Left lobe of liver (tissue), 2 donors: ENCODE results near the gene TMEM101. TPM values are rescaled to one million over a fixed set of nuclear protein-coding genes. Genes with fewer than 3 reads are reported as not detected.
"Not testable (repeated sequence)": the region's sequence is repeated elsewhere in the genome, so short reads cannot be mapped to it uniquely, and the experiment has no call there.

ENCODE experiments used
- ATAC-seq: fragments of 200-7000 bp; cut with Tn5 transposase; one replicate; pipeline ENCODE4 v1.9.1; 2020; ENCODE audit warnings: mild to moderate bottlenecking, moderate library complexity
- DNase-seq: peaks from one replicate; pipeline ENCODE4 v3.0.0-alpha.2; 2020; ENCODE audit warnings: low spot score
- total RNA-seq: library from RNA; stranded (reverse); gene quantifications from one replicate; pipeline ENCODE4 v1.2.1, GENCODE V29; 2021
- donor health status: DM: no; HTN: no; CAD: no; lungs with moderate emphysema.
- donor health status: DM: no; HTN: yes; CAD: no.

TMEM101 gene
- total RNA-seq, 1 donor from 2014 or later: 14.4 TPM

DNA sequence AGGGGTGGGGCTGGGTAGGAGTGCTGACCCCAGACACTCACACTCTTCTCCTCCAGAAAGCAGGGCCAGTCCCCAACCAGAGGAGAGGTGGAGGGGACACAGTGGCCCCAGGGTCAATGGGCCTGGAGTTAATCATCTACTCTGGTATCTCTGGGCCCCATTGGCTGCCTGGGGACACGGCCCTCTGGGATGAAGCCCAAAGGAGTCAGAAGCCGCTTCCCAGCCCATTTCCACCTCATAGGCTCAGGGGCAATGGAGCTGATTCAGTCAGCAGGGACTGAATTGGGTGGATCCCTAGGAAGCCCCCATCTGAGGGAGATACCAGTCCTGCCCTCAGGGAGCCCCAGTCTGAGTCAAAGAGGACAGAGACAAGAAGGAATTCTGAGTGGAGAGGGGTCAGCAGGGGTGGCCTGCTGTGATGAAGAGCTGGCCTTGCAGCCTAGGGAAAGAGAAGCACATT, 13.3 kb downstream of the TMEM101 start:
- ATAC-seq: peak; percentile 68
- DNase-seq: peak; percentile 94

GRCh38 chr17:44000871-44001460, 13.8 kb downstream of the TMEM101 start:
- no peak for DNase-seq
- no peak for ATAC-seq

- no peak for DNase-seq
Measured at GRCh38 chr17:44000141-44000860, 14.5 kb downstream of the TMEM101 start.

DNA sequence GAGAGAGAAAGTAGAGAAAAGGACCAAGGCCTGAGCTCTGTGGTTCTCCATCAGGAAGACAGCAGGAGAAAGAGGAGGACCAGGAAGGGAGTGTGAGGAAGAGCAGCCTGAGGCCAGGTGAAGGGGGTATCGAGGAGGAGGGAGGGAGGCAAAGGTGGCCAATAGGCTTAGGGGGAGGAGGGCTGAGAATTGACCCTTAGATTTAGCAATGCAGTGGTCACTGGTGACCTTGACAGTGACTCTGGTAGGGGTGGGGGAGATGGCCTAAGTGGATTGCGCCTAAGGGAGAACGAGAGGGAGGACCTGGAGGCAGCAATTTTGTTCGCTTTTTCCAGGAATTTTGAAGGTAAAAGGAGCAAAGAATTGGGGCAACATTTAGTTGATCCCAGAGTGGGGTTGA, 15.7 kb downstream of the TMEM101 start:
- DNase-seq (no peak), ATAC-seq (no peak)

More at GRCh38 chr17:44000141-44000860, 14.5 kb downstream of the TMEM101 start:
- no peak for ATAC-seq

DNA sequence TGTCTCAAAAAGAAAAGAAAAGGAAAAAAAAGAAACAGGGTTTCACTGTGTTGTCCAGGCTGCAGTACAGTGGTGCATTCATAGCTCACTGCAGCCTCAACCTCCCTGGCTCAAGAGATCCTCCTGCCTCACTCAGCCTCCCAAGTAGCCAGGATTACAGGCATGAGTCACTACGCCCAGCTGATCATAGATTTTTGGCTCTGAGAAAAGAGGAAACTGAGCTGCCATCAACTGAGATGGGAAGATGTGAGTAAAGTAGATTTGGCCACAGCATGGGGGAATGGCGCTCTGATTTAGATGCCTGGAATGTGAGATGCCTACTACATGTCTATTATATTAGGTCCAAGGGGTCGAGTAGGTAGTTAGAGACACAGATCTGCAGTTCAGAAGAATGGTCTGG, 16.2 kb downstream of the TMEM101 start:
- DNase-seq: no peak
- ATAC-seq: no peak

DNA sequence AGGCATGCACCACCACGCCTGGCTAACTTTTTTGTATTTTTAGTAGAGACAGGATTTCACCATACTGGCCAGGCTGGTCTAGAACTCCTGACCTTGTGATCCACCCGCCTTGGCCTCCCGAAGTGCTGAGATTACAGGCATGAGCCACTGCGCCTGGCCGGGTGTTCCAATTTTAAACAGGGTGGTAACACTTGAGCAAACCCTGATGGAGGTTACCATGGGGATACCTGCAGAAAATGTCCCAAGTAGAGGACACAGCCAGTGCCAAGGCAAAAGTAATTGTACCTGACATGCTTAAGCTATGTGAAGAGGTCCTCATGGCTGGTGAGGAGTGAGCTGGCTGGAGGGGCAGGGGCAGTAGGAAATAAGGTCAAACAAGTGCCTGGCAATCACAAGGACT, 17.6 kb downstream of the TMEM101 start:
- not testable (repeated sequence) for ATAC-seq, DNase-seq

- ATAC-seq (no peak), DNase-seq (no peak)
Measured at GRCh38 chr17:43995150-43995471, 19.7 kb downstream of the TMEM101 start.

- ATAC-seq: peak; percentile 97
Measured at GRCh38 chr17:43994272-43995149, 20.3 kb downstream of the TMEM101 start.

GRCh38 chr17:43992641-43993040, 22.1 kb downstream of the TMEM101 start:
- ATAC-seq (no peak), DNase-seq (no peak)

More at GRCh38 chr17:43994272-43995149, 20.3 kb downstream of the TMEM101 start:
- peak; percentile 76 for DNase-seq

GRCh38 chr17:43988301-43988700, 26.5 kb downstream of the TMEM101 start:
- DNase-seq: no peak
- ATAC-seq: no peak

GRCh38 chr17:43987131-43988021, 27.4 kb downstream of the TMEM101 start:
- DNase-seq (no peak), ATAC-seq (no peak)

GRCh38 chr17:43986225-43986981, 28.4 kb downstream of the TMEM101 start:
- ATAC-seq: no peak
- DNase-seq: no peak

DNA sequence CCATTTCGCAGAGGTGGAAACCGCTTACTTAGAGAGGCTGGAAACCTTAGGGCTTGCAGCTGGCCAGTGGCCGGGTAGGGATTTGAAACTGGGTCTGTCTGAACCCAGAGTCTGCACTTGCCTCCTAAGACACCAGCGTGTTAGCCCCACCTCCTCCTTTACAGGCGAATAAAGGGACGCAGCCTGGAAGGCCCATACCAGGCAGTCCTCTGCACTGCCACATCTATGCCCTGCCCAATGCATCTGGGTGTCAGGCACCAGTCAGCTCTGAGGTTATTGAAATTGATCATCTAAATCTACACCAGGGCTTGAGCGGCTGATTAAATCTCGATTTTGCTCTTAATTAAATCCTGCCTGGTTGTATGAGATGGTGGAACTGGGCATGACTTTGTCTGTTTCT, 30.2 kb downstream of the TMEM101 start:
- ATAC-seq (no peak), DNase-seq (no peak)

DNA sequence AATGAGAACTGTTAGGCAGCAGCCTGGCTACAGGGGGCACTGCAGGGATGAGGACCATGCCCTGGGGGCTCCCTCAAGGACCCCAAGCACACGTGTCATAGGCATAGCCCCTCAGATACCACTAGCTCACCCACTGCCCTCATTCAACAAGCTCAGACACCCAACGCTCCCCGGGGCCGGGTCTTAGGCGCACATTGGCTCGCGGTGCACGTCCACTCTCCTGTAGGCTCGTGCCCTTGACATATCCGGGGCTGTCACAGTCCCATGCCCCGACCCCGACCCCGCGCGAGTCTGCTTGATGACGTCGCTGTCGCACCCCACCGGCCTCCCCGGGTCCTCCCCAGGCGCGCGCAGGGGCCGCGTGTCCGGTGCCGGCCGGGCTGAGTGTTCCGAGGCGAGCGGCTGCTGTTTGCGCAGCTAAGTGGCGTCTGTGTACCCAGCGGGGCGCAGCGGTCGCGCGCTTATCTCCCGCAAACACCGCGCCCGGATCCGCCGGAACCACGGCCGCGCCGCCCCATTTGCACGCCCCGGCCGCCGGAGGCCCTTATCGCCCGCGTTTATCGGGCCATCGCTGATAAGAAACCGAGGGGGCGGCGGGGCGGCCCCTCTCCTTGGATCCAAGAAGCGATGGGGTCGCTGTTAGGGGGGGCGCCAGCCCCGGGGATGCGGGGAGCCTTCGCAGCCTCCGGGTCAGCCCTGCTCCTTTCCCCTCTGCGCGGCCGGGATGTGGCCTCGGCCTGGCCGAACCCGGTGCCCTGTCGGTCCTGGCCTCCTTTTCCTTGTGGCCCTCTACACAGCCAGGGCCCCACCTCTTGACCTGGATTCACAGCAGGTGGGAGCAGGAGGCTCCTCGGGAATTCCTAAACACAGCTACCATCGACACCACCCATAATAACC, 31.0 kb downstream of the TMEM101 start:
- peak; percentile 48 for DNase-seq
- peak; percentile 89 for ATAC-seq

DNA sequence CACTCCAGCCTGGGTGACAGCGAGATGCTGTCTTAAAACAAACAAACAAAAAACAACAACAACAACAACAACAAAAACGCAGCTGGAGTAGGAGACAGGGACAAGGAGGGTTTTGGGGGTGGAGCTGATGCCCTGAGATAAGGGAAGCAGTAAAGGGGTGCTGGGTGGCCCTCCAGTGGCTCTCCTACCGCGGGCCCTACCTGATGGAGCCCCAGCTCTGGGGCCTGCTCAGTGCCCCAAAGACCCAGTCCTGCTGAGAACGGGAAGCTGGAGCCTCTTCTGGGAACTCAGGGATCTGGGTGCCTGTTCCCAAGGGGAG, 31.6 kb downstream of the TMEM101 start:
- ATAC-seq (no peak), DNase-seq (no peak)

GRCh38 chr17:43982171-43982570, 32.6 kb downstream of the TMEM101 start:
- no peak for DNase-seq
- no peak for ATAC-seq

DNA sequence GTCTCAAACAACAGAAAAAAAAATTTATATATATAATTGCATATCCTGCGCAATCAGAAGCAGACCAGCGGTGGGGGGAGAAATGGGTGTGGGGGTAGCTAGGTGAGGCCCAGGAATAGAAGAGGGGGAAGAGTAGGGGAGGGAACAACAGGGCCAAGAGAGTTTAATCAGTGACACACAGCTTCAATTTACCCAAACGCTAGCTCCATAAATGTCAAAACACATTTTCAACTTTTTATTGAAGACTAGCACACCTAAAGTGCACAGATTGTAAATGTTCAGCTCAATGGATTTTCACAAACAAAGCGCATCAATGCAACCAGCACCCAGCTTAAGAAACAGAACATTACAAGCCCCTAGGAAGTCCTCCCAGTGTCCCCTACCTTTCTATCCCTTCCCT, 35.1 kb downstream of the TMEM101 start:
- DNase-seq: no peak
- ATAC-seq: no peak

DNA sequence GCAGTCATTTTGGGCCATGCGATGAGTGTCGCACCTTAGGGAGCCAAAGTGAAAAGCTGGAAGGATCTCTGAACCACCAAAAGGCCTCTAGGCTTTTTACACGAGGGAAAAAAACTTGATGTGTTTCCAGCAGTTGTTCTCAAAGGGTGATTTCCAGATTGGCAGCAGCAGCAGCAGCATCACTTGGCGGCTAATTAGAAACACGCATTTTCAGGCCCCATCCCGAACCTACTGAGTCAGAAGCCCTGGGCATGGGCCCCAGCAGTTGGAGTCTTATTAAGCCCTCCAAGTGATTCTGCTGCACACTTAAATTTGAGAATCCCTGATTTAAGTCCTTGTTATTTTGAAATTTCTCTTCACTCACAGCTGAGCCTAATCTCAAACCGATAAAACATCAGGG, 35.8 kb downstream of the TMEM101 start:
- DNase-seq (no peak), ATAC-seq (no peak)

GRCh38 chr17:43978078-43978477, 36.7 kb downstream of the TMEM101 start:
- DNase-seq: no peak
- no peak for ATAC-seq
